Measurements from ENCODE around the gene KIAA0513. TPM values are rescaled to one million over a fixed set of nuclear protein-coding genes. Genes with fewer than 3 reads are reported as not detected.

Gene KIAA0513
- total RNA-seq, 1 experiment from 2014 or later, result 6.6 TPM

GRCh38 chr16:85142771-85143211 lies 115.2 kb downstream of the KIAA0513 start:
- CTCF ChIA-PET, result no interaction called here
- no peak for ATAC-seq
- BruUV-seq (replicated peaks), result no TSS peak
- H3K4me3 ChIP-seq (replicated peaks in 1 of 2; ENCODE audit: low read depth in 1 of 2, low read length in 2 of 2), result no peak overlapping the region
- RAD21 ChIA-PET (ENCODE audit: low non-redundant PET in 1 of 2, low total read pairs in 2 of 2, uncharacterized antibody in 2 of 2, unreplicated experiment in 2 of 2), result no interaction called here
- POLR2A ChIA-PET, result no interaction called here
- no peaks in the 10 kb centered on the region for H3K4me1 ChIP-seq (ENCODE audit: control insufficient read depth in 1 of 2, insufficient read depth in 2 of 2, low read length in 2 of 2)
- H3K27me3 ChIP-seq (ENCODE audit: insufficient read depth, low read length), result no peaks in the 10 kb centered on the region
- no peak for TF ChIP-seq YY1 (IDR thresholded peaks at IDR 0.05; ENCODE audit: extremely low read depth, insufficient replicate concordance, low read depth, low read length)
- no peak for TF ChIP-seq EZH2 (IDR thresholded peaks at IDR 0.05)
- TF ChIP-seq SP1 (IDR thresholded peaks at IDR 0.05; ENCODE audit: low read depth), result no peak
- no peak for TF ChIP-seq ZFX (IDR thresholded peaks at IDR 0.05)
- H2AFZ ChIP-seq (ENCODE audit: low read depth, low read length, poor library complexity, severe bottlenecking), result no peak overlapping the region
- no peak overlapping the region for H3K9ac ChIP-seq (ENCODE audit: low read length)
- H3K9me3 ChIP-seq (ENCODE audit: control insufficient read depth in 1 of 2, insufficient read depth in 1 of 2, low read depth in 1 of 2, low read length in 2 of 2), result no peaks in the 10 kb centered on the region
- H3K27ac ChIP-seq (ENCODE audit: low read depth, low read length), result no peak overlapping the region
- intact Hi-C loops (cut with micrococcal nuclease), result no loop called here
- H3K36me3 ChIP-seq (ENCODE audit: control insufficient read depth in 1 of 2, insufficient read depth in 2 of 2, low read length in 2 of 2), result no peaks in the 10 kb centered on the region
- no peaks in the 10 kb centered on the region for H3K9me2 ChIP-seq (ENCODE audit: insufficient read depth)
- no peak overlapping the region for H3K4me2 ChIP-seq (ENCODE audit: low read length)
- H3K79me2 ChIP-seq (ENCODE audit: insufficient read depth, low read length), result no peaks in the 10 kb centered on the region
- H4K20me1 ChIP-seq (ENCODE audit: insufficient read depth), result no peaks in the 10 kb centered on the region
- DNase-seq (ENCODE audit: low read depth, low spot score), result no peak

Other genes starting within 250 kb of the KIAA0513 start
- gene CRISPLD2, start 207.8 kb upstream of the KIAA0513 start, total RNA-seq (2021; ENCODE audit: unreplicated experiment), result 4.6 TPM
- 39.9 TPM for gene ZDHHC7, start 16.3 kb upstream of the KIAA0513 start, total RNA-seq (2021; ENCODE audit: unreplicated experiment)
- gene CIBAR2, start 84.7 kb downstream of the KIAA0513 start, total RNA-seq (2021; ENCODE audit: unreplicated experiment), result 0.27 TPM